K562 (cell line): ENCODE measurements around the gene RRP9. TPM values are rescaled to one million over a fixed set of nuclear protein-coding genes. Genes with fewer than 3 reads are reported as not detected.
A peak's percentile ranks its signal among the peaks of the same experiment; 100 is the strongest.

Experiments used
- ATF1 ChIP-seq, 2 experiments: fragments of 450-650 bp in 1 of 2; IDR thresholded peaks; 2 replicates each; pipeline ENCODE4 v1.6.1; 2016; ENCODE audit warnings: missing compliant biosample characterization in 1 of 2, missing genetic modification characterization in 1 of 2
- C11orf30 ChIP-seq: fragments of 450-650 bp; IDR thresholded peaks from 2 replicates; pipeline ENCODE4 v1.6.1; 2016; ENCODE audit warnings: low read depth, mild to moderate bottlenecking
- CREM ChIP-seq: IDR thresholded peaks from 2 replicates; pipeline ENCODE4 v1.6.1; 2014; ENCODE audit warnings: antibody characterized with exemption, low read depth
- CSDE1 ChIP-seq, 2 experiments: fragments of 450-650 bp; IDR thresholded peaks; 2 replicates each; pipeline ENCODE4 v1.6.1; 2016; ENCODE audit warnings: mild to moderate bottlenecking in 1 of 2
- DEAF1 ChIP-seq: fragments of 450-650 bp; formaldehyde crosslinking; IDR thresholded peaks from 2 replicates; pipeline ENCODE4 v1.4.0; 2020; ENCODE audit warnings: mild to moderate bottlenecking, moderate library complexity
- FOXP1 ChIP-seq: sonication (generic); formaldehyde crosslinking; IDR thresholded peaks from 2 replicates; pipeline ENCODE4 v1.8.0; 2022; ENCODE audit warnings: mild to moderate bottlenecking, missing genetic modification reagents
- HMG20B ChIP-seq: fragments of 250-450 bp; sonication (Bioruptor Pico); IDR thresholded peaks from 2 replicates; pipeline ENCODE4 v1.5.0; 2021; ENCODE audit warnings: mild to moderate bottlenecking
- HNRNPK ChIP-seq: fragments of 200-400 bp; formaldehyde crosslinking; IDR thresholded peaks from one replicate; pipeline ENCODE4 v1.6.1; 2018; ENCODE audit warnings: mild to moderate bottlenecking, low read depth, low read length; ENCODE audit not compliant: poor library complexity, severe bottlenecking
- LEF1 ChIP-seq: fragments of 450-650 bp; IDR thresholded peaks from 2 replicates; pipeline ENCODE4 v1.6.1; 2016; ENCODE audit warnings: mild to moderate bottlenecking
- PCBP1 ChIP-seq: fragments of 200-400 bp; formaldehyde crosslinking; IDR thresholded peaks from 2 replicates; pipeline ENCODE4 v1.6.1; 2018; ENCODE audit warnings: mild to moderate bottlenecking, low read depth, low read length; ENCODE audit not compliant: poor library complexity, severe bottlenecking
- SMARCB1 ChIP-seq: IDR thresholded peaks from 2 replicates; pipeline ENCODE4 v1.6.1; 2011; ENCODE audit warnings: improper control_type of control experiment, low read depth; ENCODE audit not compliant: insufficient read length
- SREBF1 ChIP-seq: fragments of 150-350 bp; IDR thresholded peaks from 2 replicates; pipeline ENCODE4 v1.6.1; 2014; ENCODE audit warnings: antibody characterized with exemption, low read depth, low read length, borderline replicate concordance
- TCFL5 ChIP-seq: fragments of 250-450 bp; sonication (Bioruptor Pico); conservative IDR thresholded peaks from 2 replicates; pipeline ENCODE4 v1.6.1; 2021; ENCODE audit warnings: mild to moderate bottlenecking, moderate library complexity, matching md5 sums
- TRIM28 ChIP-seq: fragments of 450-650 bp; IDR thresholded peaks from 2 replicates; pipeline ENCODE4 v1.6.1; 2017
- UBTF ChIP-seq, 2 experiments: IDR thresholded peaks; 2 replicates each; pipeline ENCODE4 v1.6.1; 2012; ENCODE audit warnings: improper control_type of control experiment in 2 of 2, low read depth in 2 of 2, low read length in 2 of 2, borderline replicate concordance in 1 of 2
- ZBTB43 ChIP-seq: sonication (generic); formaldehyde crosslinking; IDR thresholded peaks from 2 replicates; pipeline ENCODE4 v1.8.0; 2023; ENCODE audit warnings: mild to moderate bottlenecking, missing genetic modification reagents
- ZC3H4 ChIP-seq: sonication (generic); formaldehyde crosslinking; IDR thresholded peaks from 2 replicates; pipeline ENCODE4 v1.9.0; 2021; ENCODE audit warnings: missing genetic modification reagents, borderline replicate concordance
- ZNF133 ChIP-seq: fragments of 250-450 bp; sonication (Bioruptor Pico); IDR thresholded peaks from 2 replicates; pipeline ENCODE4 v1.4.0; 2020; ENCODE audit warnings: mild to moderate bottlenecking
- ZNF253 ChIP-seq: fragments of 250-450 bp; sonication (Bioruptor Pico); conservative IDR thresholded peaks from 2 replicates; pipeline ENCODE4 v1.6.1; 2021; ENCODE audit warnings: mild to moderate bottlenecking
- ZNF324 ChIP-seq: fragments of 250-450 bp; sonication (Bioruptor Pico); IDR thresholded peaks from 2 replicates; pipeline ENCODE4 v1.4.0; 2020; ENCODE audit warnings: mild to moderate bottlenecking
- ZNF398 ChIP-seq: fragments of 250-450 bp; sonication (Bioruptor Pico); IDR thresholded peaks from 2 replicates; pipeline ENCODE4 v1.8.0; 2021; ENCODE audit warnings: moderate library complexity, mild to moderate bottlenecking, inconsistent platforms
- polyA plus RNA-seq, 8 experiments: library from polyadenylated mRNA; depleted of rRNA in 4 of 8; stranded (reverse) in 5 of 8; unstranded in 3 of 8; fragments of >200 nt; fragmentation: Nextera tagmentation in 2 of 8; fragmentation: Illumina TruSeq in 1 of 8; extraction: Ambion mirVana in 2 of 8; extraction: Trizol in 1 of 8; gene quantifications; 2 replicates each; pipeline versions ENCODE4 v1.2.1 to v1.2.3, GENCODE V29; 2011 to 2014; ENCODE audit warnings: inconsistent platforms in 1 of 8, missing spikeins in 1 of 8
- total RNA-seq, 7 experiments: library from RNA; depleted of rRNA in 6 of 7; stranded (reverse); fragments of >200 nt in 6 of 7; fragmentation: Illumina TruSeq in 2 of 7; extraction: Trizol in 2 of 7; gene quantifications; 2 replicates each; pipeline versions ENCODE4 v1.2.1 to v1.2.3, GENCODE V29; 2011 to 2021; ENCODE audit warnings: low replicate concordance in 1 of 7

Gene RRP9
- total and polyA plus RNA-seq, 9 of the 15 experiments (the other 6 are each of a cell fraction or from before 2014, with no cell fraction given), result 5.2 to 67.0 (median 45.9) TPM

GRCh38 chr3:51974963-51975851 is 33.5 kb upstream of the RRP9 start, which contains the start of gene ABHD14A (continued):
- TF ChIP-seq ZNF398 (no peak), ZNF324 (CRISPR knock-in tag) (no peak), CSDE1 (IDR thresholded peaks at IDR 0.05) (no peak), HMG20B (CRISPR knock-in tag) (no peak), PCBP1 (no peak), TCFL5 (CRISPR knock-in tag) (no peak), FOXP1 (CRISPR knock-in tag) (no peak), ZNF253 (CRISPR knock-in tag) (no peak), DEAF1 (CRISPR knock-in tag) (no peak), LEF1 (no peak), HNRNPK (no peak), C11orf30 (no peak), ZC3H4 (CRISPR knock-in tag) (no peak), UBTF (IDR thresholded peaks at IDR 0.05; ENCODE audit: borderline replicate concordance in 1 of 2, low read depth in 2 of 2, low read length in 2 of 2) (no peak), CREM (peak; percentile 2; the same call in 1 of the 2 replicates), SREBF1 (no peak), SMARCB1 (no peak), TRIM28 (no peak; the same call in 1 of the 2 replicates), ZNF133 (CRISPR knock-in tag) (no peak), ZBTB43 (no peak), ATF1 (CRISPR knock-in tag; IDR thresholded peaks at IDR 0.05) (no peak), ATF1 (tag; IDR thresholded peaks at IDR 0.05) (no peak)
